ENCODE data around the gene ATP13A1.
"Not testable (repeated sequence)": the region's sequence is repeated elsewhere in the genome, so short reads cannot be mapped to it uniquely, and the experiment has no call there.

The ATP13A1 gene

DNA sequence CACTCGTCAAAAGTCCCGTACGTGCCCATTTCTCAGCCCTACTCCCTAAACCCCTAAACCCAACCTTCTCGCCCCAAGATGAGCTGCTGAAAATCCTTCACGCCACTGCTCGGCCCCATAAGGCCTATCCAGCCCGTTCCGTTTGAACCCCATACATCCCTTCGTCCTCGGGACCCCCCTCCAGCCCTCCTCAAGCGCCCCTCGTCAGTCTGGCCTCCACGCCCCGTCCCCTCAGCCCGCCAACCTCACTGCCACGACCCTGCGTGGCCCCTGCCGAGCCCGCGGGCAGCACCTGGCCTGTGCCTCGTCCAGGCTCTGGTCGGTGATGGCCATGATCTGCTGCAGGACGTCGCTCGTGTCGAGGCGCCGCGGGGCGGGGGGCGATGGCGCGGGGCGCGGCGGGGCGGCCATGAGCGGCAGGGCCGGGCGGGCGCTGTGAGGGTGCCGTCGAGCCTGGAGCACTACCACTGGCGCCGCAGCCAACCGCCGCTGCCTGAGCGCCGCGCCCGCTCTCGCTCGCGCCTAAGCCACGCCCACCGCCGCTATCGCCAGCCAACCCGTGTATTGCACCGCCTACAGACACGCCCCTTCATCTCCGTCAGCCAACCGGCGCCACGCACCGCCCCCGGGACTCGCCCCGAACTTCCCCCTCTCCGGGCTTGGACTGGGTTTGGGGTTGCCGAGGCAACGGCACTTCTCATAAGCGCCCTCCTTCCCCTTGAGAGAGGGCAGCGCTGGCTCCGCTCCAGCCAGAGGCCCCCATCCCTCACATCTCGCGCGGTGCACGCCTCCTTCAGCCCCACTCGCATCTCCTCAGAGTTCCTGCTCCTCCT is 45.0 kb downstream of the ATP13A1 start, which contains the start of gene PBX4:
Gene PBX4 (minus strand): TSS at position 469 of the 833 bp plus-strand sequence. CDS start 58 bp downstream, at position 411.
- peak; percentile 94 to 95 for DNase-seq

GRCh38 chr19:19615086-19615485 is 48.4 kb downstream of the ATP13A1 start:
- no peak for DNase-seq

DNA sequence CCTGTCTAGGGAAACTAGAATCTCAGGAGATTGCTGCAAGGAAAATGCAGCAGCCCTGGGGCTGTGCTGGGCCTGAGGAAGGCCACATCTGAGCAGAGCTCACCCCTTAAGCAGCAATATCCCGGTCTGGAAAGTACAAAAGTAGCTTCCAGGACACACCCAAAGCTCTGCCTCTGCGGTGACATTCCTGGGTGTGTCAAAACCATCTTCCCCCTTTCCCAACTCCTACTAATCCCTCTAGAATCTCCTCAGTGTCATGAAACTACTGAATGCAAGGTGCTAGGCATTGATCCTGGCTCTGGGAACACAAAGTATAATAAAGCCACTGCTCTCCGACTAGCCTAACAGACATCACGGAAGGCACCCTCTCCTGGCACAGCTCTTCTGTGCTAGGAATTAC is 50.0 kb downstream of the ATP13A1 start:
- DNase-seq = no peak

DNA sequence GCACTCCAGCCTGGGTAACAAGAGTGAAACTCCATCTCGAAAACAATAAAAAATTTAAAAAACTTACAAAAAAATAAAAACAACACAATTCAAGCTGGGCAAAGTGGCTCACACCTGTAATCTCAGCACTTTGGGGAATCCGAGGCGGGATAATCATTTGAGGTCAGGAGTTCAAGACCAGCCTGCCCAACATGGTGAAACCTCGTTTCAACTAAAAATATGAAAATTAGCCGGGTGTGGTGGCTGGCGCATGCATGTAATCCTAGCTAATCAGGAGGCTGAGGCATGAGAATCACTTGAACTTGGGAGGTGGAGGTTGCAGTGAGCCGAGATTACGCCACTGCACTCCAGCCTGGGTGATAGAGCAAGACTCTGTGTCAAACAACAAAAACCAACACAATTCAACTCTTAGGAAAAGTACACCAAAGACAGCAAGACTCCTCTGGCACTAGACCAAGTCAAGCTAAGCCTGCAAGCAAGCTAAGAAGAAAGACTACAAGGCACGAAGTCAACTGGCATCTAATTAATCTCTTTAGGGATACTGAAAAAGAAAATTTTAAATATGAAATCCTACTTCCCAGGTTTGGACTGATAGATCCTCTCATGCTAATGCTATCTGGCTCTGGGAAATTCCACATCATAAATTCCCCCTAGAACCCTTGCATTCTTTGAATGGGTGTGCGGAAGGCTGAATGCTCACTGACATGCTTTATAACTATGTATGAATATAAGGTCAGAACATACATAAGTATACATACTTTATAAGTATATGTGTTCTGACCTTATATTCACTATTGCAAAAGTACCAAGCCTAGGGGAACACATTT is 52.9 kb downstream of the ATP13A1 start:
- DNase-seq = no peak

DNA sequence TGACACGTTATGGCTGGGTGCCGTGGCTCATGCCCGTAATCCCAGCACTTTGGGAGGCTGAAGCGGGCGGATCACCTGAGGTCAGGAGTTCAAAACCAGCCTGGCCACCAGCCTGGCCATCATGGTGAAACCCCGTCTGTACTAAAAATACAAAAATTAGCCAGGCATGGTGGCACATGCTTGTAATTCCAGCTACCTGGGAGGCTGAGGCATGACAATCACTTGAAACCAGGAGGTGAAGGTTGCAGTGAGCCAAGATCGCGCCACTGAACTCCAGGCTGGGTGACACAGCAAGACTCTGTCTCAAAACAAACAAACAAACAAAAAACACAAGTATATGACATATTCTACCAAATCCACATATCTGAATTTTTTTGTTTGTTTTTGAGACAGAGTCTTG is 56.8 kb downstream of the ATP13A1 start:
- not testable (repeated sequence) for DNase-seq

- no peak for DNase-seq
Observed at GRCh38 chr19:19606021-19606420, 57.5 kb downstream of the ATP13A1 start.

- no peak for DNase-seq
Observed at GRCh38 chr19:19602713-19603324, 60.7 kb downstream of the ATP13A1 start.

GRCh38 chr19:19602136-19602712 is 61.3 kb downstream of the ATP13A1 start:
- no peak for DNase-seq

DNA sequence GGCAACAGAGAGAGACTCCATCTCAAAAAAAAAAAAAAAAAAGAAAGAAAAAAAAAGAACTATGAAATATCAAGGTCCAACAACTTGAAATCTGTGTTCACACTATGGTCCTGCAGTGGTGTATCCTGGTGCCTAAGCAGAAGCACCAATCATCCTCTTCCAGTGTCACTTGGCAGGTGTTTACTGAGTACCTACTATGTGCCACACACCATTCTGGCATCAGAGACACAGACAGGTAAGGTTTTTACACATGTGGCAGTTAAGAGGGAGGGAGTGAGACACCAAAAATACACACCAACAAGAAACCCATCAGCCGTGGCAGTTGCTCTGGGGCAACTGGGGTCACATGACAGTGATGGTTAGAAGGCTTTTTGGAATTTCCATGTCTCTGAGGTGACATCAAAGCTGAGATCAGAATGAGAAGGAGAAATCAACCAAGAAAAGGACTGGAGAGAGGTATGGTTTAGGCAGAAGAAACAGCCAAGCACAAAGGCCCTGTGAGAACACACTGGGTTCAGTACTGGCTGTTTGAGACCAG is 62.6 kb downstream of the ATP13A1 start:
- DNase-seq = no peak

DNA sequence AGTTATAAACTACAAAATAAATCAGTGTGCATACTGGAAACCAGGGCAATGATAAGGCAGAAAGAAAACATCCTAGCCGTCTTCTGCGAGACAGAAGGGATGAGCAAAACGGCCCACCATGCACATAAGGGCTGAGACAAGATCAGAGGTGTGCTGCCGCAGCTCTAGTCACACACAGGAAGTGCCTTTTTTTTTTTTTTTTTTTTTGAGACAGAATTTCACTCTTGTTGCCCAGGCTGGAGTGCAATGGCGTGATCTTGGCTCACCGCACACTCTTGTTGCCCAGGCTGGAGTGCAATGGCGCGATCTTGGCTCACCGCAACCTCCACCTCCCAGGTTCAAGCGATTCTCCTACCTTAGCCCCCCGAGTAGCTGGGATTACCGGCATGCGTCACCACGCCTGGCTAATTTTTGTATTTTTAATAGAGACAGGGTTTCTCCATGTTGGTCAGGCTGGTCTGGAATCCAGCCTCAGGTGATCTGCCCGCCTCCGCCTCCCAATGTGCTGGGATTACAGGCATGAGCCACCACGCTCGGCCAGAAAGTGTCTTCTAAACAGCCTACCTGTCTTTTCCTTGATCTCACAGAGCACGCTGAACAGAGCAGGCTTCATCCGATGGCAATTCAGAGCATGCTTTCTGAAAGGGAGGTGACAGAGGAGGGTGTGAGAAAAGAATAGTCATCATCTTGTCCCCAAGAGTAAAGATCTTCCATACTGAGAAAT is 64.6 kb downstream of the ATP13A1 start:
- not testable (repeated sequence) for DNase-seq

- DNase-seq = no peak
Observed at GRCh38 chr19:19597809-19598306, 65.6 kb downstream of the ATP13A1 start.

Data from AML-193 (cell line).